ENCODE measurements around the gene OR4F6.
"Not testable (repeated sequence)": the region's sequence is repeated elsewhere in the genome, so short reads cannot be mapped to it uniquely, and the experiment has no call there.

Gene OR4F6

GRCh38 chr15:101803209-101803608, at the start of gene OR4F6:
TSS of gene OR4F6 (plus strand) at chr15:101803509. CDS start at chr15:101805720, 2,211 bp downstream.
- DNase-seq = no peak

- DNase-seq = not testable (repeated sequence)
Measured at GRCh38 chr15:101764669-101765339, 38.5 kb upstream of the OR4F6 start.

- not testable (repeated sequence) for DNase-seq
Measured at GRCh38 chr15:101765340-101765671, 38.0 kb upstream of the OR4F6 start.

DNA sequence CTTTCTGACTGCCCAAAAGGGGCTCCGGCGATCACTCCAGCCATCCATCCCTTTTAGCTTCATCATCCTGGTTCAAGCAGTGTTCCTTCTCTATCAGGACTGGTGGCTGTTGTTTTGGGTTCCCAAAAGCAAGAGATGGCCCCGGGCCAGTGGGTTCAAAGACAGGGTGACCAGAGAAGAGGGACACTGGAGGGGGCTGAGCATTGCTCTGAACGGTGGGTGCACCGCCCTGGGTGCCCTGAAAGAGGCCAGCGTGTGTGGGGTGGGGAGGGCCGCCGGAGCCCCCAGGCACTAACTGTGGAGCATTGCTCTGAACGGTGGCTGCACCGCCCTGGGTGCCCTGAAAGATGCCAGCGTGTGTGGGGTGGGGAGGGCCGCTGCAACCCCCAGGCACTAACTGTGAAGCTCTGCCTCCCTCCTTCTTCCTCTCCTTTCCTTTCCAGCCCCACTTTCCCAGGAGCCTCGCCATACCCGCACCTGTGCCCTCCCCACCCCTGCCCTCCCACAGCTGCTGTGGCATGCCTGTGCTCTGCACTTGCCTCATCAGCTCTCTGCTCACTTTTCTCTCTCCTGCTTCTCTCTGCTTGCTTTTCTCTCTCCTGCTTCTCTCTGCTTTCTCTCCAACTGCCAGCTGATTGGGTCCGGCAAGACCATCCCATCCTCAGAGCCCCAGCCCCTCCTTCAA, 37.4 kb upstream of the OR4F6 start:
- DNase-seq = no peak

GRCh38 chr15:101767083-101767640, 36.1 kb upstream of the OR4F6 start:
- DNase-seq = not testable (repeated sequence)

- no peak for DNase-seq
Measured at GRCh38 chr15:101772921-101773320, 30.4 kb upstream of the OR4F6 start.

DNA sequence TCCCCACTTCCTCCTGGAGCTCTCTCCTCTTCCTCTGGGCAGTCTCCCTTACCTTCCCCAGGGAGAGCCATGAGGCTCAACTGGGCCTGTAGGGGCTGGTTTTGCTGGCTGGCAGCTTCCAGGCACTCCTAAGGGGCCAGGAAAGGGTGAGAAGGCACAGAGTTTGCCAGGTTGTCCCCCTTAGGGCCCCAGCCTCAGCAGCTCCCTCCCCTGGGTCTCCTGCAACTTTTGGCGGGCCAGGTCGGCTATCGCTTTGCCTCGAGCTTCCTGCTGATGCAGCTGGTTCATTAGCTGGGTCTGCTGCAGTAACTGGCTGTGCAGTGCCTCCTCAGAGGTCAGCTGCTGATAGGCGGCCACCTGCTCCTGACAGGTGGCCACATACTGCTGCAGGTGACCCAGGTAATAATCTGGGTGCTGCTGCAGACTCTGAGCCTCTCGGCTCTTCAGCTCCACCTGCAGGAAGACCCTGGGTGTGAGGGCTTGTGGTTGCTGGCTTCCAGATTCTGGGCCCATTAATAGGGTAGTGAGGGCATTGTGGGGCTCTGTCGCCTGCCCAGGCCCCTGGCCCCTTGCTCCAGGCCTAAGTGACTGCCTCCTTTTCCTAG, 29.7 kb upstream of the OR4F6 start:
- peak; percentile 10 for DNase-seq

GRCh38 chr15:101775136-101775535, 28.2 kb upstream of the OR4F6 start:
- no peak for DNase-seq

- not testable (repeated sequence) for DNase-seq
Measured at GRCh38 chr15:101778576-101778975, 24.7 kb upstream of the OR4F6 start.

DNA sequence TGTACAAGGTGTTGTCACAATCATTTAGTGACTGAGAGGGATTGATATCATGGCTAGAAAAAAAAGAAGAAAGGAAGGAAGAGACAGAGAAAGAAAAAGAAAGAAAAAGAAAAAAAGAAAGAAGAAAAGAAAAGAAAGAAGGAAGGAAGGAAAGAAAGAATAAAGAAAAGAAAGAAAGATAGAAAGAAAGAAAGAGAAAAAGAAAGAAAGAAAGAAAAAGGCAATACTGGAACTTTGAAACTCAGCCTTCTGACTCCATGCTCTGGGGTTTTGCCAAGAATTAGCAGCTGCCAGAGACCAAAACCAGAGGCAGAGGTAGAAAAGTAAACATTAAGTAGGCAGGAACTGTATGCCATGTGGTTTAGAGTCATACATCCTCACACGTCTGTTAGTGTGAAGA, 23.1 kb upstream of the OR4F6 start:
- not testable (repeated sequence) for DNase-seq

DNA sequence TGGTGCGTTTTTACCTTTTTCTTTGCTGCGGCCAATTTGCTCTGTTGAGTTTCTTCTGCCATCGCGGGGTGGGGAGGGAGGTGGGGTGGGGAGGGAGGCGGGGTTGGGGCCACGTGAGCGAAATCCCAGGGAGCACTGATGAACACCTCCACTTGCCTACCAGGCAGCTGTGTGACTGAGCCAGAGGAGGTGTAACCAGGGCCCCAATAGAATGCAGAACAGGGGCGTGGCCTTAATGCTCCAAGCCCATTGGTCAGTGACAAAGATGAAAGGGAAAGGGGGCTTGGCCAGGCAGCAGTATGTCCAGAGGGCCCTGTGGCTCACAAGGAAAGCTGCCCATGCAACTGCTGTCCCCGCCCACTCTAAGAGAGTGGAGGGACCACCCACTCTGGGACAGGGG, 21.4 kb upstream of the OR4F6 start:
- no peak for DNase-seq

DNA sequence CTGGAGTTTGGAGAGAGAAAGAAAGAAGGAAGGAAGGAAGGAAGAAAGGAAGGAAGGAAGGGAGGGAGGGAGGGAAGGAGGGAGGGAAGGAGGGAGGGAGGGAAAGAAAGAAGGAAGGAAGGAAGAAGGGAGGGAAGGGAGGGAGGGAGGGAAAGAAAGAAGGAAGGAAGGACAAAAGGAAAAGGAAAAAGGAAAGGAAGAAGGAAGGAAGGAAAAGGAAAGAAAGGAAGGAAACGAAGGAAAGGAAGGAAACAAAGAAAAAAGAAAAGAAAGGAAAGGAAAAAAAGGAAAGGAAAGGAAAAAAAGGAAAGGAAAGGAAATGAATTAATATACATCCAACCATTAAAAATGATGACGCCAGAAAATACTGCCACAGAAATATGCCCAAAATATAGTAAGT, 18.7 kb upstream of the OR4F6 start:
- DNase-seq = no peak

DNA sequence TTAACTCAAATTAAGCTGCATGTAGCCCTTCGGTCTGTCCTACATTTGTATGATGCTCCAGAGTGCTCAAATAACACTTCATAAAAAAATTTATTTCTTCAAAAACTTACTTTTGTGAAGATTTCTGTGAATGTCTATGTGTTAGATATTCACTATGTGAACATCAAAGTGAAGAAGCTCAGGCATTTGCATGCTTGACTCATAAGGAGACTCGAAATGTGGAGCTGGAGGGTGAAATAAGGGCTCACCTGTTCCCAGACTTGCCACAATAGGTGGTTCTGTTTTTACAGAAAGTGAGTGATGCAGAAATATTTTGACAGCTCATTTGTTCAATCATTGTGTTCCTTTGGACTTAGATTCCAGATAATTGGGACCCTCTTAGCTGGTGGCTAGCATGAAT, 16.9 kb upstream of the OR4F6 start:
- not testable (repeated sequence) for DNase-seq

DNA sequence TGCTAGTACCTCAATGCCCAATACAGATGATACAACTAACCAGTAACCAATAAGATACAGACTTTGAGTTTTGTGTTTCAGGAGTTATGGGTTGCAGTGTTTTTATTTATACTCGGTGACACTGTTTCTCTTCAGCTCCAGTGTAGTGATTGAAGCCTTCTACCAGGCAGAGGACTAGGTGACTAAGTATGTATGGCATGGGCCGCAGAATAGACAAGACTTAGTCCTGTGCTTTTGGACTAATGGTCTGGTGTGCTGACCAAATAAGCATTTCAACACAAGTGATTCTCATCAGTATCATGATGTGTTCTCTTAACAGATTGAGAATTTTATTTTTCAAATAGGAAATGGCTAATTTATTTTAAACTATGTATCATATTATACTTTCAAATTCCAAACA, 15.3 kb upstream of the OR4F6 start:
- not testable (repeated sequence) for DNase-seq

- DNase-seq = not testable (repeated sequence)
Measured at GRCh38 chr15:101788503-101789269, 14.6 kb upstream of the OR4F6 start.

DNA sequence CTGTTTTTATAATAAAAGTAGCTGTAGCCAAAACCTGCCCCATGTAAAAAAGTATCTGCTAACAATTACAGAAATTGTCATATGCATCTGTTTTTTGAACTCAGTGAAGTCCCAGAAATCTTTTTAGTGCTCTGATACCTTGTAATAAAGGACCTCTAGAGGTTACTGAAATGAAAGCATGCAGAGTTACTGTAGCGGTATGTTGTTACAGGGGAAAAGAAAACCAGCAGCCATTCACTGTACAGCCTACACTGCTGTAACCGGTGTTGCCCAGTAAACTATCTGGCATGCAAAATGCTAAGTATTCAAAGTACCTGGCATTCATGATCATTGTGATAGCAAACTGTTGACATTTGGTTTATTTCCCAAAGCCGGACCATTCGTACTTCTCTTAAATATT, 12.6 kb upstream of the OR4F6 start:
- DNase-seq = not testable (repeated sequence)

DNA sequence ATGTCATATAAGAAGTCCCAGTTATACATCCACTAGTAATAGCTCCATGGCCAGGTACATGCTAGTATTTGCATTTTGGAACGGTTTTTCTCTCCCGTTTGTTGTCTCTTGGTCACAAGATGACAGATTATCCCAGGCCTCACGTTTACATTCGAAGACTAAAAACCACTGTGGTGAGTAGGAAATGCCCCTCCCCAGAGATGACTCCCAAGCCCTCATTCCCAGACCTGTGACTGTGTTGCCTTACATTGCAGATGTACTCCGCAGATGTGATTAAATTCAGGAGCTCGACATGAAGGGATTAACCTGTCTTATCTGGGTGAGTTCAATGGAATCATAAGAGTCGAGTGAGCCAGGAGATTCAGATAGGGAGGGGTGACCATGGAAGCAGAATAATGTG, 9.3 kb upstream of the OR4F6 start:
- DNase-seq = not testable (repeated sequence)

- no peak for DNase-seq
Measured at GRCh38 chr15:101795455-101795854, 7.9 kb upstream of the OR4F6 start.

DNA sequence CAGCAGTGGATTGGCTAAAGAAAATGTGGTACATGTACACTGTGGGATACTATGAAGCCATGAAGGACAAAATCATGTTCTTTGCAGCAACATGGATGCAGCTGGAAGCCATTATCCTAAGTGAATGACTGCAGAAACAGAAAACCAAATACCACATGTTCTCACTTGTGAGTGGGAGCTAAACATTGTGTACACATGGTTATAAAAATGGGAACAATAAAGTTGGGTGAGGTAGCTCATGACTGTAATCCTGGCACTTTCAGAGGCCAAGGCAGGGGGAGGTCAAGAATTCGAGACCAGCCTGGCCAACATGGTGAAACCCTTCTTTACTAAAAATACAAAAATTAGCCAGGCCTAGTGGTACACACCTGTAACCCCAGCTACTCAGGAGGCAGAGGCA, 3.6 kb upstream of the OR4F6 start:
- DNase-seq = no peak

- no peak for DNase-seq
Measured at GRCh38 chr15:101801048-101801447, 2.3 kb upstream of the OR4F6 start.

DNA sequence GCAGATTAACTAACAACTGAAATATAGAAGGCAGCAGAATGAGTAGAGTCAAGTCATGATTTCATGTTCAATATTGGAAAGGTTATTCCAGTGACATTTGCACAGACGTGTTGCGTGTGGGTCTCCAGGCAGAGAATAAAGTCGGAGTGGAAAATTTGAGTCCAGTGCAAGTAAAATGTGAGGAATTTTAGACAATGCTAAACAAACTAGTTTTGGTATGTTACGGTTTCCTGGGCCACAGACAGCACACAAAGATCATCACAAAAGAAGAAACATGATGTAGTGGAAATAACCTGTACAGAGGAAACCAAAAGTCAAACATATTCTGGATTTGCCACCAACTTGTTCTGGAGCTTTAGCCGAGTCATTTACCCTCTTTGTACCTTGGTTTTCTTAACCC, 367 bp downstream of the OR4F6 start:
- DNase-seq = no peak

GRCh38 chr15:101804375-101804774, 1.1 kb downstream of the OR4F6 start:
- DNase-seq = no peak

DNA sequence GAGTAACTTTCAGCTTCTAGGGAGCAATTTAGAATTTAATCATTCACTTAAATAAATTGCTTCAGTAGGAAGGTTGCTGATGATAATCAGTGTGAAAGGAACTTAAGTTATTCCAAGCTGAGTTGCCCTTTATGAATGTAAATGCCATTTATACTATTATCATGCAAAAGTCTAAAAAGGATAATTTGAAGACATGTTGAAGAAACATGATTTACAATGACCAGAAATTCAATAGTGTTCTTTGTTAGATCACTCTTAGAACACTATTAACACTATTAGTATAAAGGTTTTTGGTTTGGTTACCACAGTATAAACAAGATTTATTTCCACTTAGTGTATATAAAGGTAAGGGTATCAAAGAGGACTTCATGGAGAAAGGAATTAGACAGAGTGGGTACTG, 1.6 kb downstream of the OR4F6 start:
- no peak for DNase-seq
